Stimulated activated CD4-positive, alpha-beta T cell treated with anti-CD3 and anti-CD28 coated beads, Interleukin-15, amount 100 ng/mL, for 24 hours (primary cell): ENCODE results near the gene ZBTB47.

ENCODE experiments used
- DNase-seq: peaks from one replicate; pipeline ENCODE4 v3.0.0-alpha.2; 2020

ZBTB47 gene

GRCh38 chr3:42666577-42666998, 13.1 kb downstream of the ZBTB47 start:
- DNase-seq = no peak

DNA sequence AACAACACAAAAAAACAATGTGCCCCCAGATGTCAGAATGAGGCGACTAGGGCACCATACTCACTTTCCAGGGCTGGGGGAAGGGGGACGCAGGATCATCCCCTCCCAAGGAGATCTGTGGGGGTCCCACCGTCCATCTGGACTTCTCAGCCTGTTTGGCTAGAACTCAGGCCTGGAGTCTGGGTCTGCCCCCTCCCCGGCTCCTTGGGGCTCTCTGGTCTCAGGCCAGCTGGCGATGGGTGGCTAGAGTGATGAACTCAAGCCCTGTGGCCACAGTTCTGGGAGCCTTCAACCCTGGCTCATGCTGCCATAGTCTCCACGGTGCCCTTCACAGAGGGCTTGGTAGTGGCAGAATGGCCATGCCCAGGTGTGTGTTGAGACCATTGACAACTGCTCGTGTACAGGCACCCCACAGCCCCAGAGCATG, 13.6 kb downstream of the ZBTB47 start:
- no peak for DNase-seq

GRCh38 chr3:42667523-42668412, 14.3 kb downstream of the ZBTB47 start:
- no peak for DNase-seq

- DNase-seq = no peak
Observed at GRCh38 chr3:42668413-42668760, 14.9 kb downstream of the ZBTB47 start.

DNA sequence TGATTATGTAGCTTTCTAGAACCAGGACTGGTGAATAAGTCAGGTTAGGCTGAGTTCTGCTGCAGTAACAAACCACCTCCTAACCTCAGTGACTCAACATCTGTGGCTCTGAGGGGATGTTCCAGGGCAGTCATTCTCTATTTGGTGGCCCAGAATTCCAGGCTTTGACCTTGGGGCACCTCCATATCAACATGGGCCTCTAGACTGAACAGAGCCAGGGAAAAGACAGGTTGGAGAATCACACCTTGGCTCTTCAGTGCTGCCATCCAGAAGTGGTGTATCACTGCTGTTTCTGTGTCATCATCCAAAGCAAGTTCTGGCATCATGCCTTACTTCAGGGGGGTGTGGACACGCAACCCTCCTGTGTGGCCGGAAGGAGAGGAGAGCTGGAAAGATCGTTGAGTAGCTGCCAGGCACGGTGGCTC, 15.3 kb downstream of the ZBTB47 start:
- DNase-seq = no peak

- DNase-seq = no peak
Observed at GRCh38 chr3:42670051-42670576, 16.6 kb downstream of the ZBTB47 start.

DNA sequence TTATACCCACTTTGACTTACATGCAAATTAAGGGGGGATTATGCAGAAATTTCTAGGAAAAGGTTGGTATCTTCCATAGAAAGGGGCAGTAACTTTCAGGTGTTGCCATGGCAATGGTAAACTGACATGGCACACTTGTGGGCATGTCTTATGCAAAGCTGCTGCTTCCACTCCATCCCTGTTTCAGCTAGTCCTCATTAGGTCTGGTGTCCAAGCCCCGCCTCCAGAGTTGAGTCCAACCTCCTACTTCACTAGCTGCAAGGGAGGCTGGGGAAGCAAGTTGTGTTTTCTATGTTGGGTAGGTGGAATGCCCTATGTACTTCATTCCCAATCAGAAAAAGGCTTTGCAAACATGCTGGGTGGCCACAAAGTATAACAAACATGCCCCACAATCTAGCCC, 17.2 kb downstream of the ZBTB47 start:
- DNase-seq = no peak

- DNase-seq = no peak
Observed at GRCh38 chr3:42672515-42672914, 19.0 kb downstream of the ZBTB47 start.

GRCh38 chr3:42673082-42673481, 19.6 kb downstream of the ZBTB47 start:
- no peak for DNase-seq

DNA sequence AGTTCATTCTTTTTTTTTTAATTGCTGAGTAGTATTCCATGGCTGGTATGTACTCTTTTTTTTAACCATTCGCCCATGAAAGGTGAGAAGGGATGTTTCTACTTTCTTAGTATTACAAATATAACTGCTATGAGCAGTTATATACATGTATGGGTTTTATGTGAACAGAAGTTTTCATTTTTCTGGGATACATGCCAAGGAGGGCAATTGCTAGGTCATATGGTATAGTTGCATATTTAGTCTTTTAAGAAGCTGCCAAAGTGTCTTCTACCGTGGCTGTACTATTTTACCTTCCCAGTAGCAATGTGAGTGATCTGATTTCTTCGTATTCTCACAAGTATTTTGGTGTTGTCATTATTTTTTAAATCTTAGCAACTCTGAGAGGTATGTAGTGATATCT, 20.6 kb downstream of the ZBTB47 start:
- DNase-seq = no peak

- no peak for DNase-seq
Observed at GRCh38 chr3:42675909-42676308, 22.4 kb downstream of the ZBTB47 start.

DNA sequence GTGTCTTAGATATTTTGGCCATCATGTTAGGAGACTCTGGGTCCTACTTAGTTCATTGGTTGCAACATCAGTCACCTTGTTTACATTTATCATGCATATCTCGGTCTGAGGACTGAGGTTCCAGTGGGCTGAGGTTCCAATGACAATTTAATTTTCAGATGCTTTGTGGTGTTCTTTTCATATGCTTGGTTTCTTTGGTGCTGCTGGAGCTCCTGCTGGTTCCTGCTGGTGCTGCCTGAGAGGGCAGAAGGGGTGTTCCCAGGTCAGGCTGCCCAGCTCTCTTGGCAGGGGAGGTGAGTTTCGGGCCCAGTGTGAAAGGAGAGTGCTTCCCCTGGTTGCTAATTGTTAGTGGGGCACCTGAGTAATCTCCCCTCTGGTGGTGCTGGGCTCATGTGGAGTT, 24.9 kb downstream of the ZBTB47 start:
- no peak for DNase-seq

DNA sequence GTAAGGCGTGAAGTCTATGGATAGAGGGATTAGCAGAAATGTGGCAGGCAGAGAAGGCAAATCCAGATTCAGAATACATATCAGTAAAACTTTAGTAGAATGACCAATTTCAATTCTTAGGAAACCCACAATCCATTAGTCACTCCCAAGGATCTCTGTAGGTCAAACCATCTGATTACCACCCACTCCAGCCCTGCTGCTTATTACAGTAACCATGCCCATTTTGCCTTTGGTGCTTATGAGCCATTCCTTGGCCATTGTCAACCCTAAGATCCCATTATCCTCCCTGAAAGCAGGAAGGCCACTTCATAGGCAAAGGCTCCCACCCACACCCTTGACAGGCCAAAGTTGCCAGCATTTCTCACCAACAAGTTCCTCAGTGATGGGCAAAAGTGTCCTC, 26.8 kb downstream of the ZBTB47 start:
- no peak for DNase-seq

GRCh38 chr3:42680806-42681205, 27.3 kb downstream of the ZBTB47 start:
- no peak for DNase-seq

- DNase-seq = no peak
Observed at GRCh38 chr3:42681361-42682038, 28.0 kb downstream of the ZBTB47 start.

DNA sequence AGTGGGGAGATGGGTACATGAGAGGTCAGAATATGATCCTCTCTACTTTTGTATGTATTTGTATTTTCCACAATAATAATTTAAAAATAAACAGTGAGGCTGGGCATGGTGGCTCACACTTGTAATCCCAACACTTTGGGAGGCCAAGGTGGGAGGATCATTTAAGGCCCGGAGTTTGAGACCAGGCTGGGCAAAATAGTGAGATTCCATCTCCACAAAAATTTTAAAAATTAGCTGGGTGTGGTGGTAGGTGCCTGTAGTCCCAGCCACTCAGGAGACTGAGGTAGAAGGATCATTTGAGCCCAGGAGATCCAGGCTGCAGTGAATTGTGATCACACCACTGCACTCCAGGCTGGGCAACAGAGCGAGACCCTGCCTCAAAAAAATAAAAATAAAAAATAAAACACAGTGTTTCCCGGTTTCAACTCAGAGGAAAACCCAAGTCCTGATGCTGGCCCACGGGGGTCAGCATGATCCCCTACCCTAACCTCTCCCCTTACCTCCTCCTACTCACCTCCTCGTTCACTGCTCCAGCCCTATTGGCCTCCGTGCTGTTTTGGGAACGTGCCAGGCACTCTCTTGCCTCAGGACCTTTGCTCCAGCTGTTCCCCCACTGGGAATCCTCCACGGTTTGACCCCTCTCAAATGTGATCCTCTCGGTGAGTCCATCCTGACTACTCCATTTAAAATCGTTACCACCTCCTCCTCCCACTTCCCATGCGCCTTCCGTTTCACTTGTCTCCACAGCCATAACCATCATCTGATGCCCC, 29.0 kb downstream of the ZBTB47 start:
- DNase-seq = no peak

DNA sequence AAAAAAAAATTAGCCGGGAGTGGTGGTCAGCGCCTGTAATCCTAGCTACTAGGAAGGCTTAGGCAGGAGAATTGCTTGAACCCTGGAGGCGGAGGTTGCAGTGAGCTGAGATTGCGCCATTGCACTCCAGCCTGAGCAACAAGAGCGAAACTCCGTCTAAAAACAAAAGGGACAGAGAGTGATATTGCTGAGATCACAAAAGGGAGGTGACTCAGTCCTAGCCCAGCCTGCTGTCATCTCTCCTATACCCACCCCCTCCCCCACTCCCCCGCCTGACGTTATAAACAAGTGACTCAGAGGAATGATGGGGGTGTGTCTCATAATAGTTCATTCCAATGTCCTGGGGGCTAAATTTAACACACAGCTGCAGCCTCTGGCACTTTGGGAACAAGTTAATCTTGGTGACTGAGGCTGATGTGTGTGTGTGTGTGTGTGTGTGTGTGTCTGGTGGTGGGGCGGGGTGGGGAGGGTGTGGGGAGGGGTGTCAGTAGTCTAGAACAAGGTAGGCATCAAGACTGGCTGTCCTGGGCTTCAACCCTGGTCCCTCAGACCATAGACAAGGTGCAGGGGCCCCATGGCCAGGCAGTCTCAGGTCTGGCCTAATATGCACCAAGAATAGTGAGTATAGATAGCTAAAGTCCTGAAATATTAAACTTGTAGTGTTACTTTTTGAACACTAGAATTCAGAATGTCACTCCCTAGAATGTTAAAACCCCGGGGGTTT, 30.5 kb downstream of the ZBTB47 start:
- DNase-seq = peak; percentile 71

GRCh38 chr3:42684632-42685362, 31.3 kb downstream of the ZBTB47 start:
- no peak for DNase-seq

GRCh38 chr3:42685363-42685881, 31.9 kb downstream of the ZBTB47 start, which contains the start of gene KLHL40:
TSS of gene KLHL40 (plus strand) at chr3:42685537. CDS start at chr3:42685619, 82 bp downstream.
- DNase-seq = no peak

GRCh38 chr3:42685891-42686820, 32.7 kb downstream of the ZBTB47 start:
- DNase-seq = no peak
